Tibial nerve (tissue), 4 donors: ENCODE measurements around the gene UBE2E1.
"Not testable (repeated sequence)": the region's sequence is repeated elsewhere in the genome, so short reads cannot be mapped to it uniquely, and the experiment has no call there.

Experiments
- CTCF ChIP-seq, 5 experiments: fragments of 200-600 bp in 3 of 5; fragments of 450-650 bp in 2 of 5; sonication (generic) in 3 of 5; IDR thresholded peaks; one replicate each; pipeline ENCODE4 v1.5.1; 2016 to 2019; ENCODE audit warnings: antibody characterized with exemption in 5 of 5, mild to moderate bottlenecking in 3 of 5, moderate library complexity in 2 of 5
- EP300 ChIP-seq, 2 donors: sonication (generic); formaldehyde crosslinking; IDR thresholded peaks; one replicate each; pipeline ENCODE4 v1.6.1; 2017; ENCODE audit warnings: antibody characterized with exemption in 2 of 2, mild to moderate bottlenecking in 1 of 2

- not testable (repeated sequence) for TF ChIP-seq CTCF, EP300 (IDR thresholded peaks at IDR 0.05)
Observed at GRCh38 chr3:23917679-23918303, 112.0 kb downstream of the UBE2E1 start.
